Measurements from ENCODE around the gene ABHD12.

The ABHD12 gene

GRCh38 chr20:25257130-25257529 lies 133.5 kb downstream of the ABHD12 start:
- DNase-seq (ENCODE audit: low spot score), result no peak

GRCh38 chr20:25256226-25256859 lies 134.3 kb downstream of the ABHD12 start:
- DNase-seq (ENCODE audit: low spot score), result no peak

GRCh38 chr20:25254986-25255680 lies 135.5 kb downstream of the ABHD12 start:
- DNase-seq (ENCODE audit: low spot score), result peak; percentile 72

- DNase-seq (ENCODE audit: low spot score), result no peak
Measured at GRCh38 chr20:25254571-25254970, 136.1 kb downstream of the ABHD12 start.

GRCh38 chr20:25253606-25254275 lies 136.9 kb downstream of the ABHD12 start:
- DNase-seq (ENCODE audit: low spot score), result no peak

GRCh38 chr20:25252686-25253421 lies 137.8 kb downstream of the ABHD12 start:
- DNase-seq (ENCODE audit: low spot score), result no peak

GRCh38 chr20:25252230-25252651 lies 138.4 kb downstream of the ABHD12 start:
- no peak for DNase-seq (ENCODE audit: low spot score)

- no peak for DNase-seq (ENCODE audit: low spot score)
Measured at GRCh38 chr20:25251558-25251957, 139.1 kb downstream of the ABHD12 start.

GRCh38 chr20:25251019-25251418 lies 139.6 kb downstream of the ABHD12 start:
- DNase-seq (ENCODE audit: low spot score), result no peak

- no peak for DNase-seq (ENCODE audit: low spot score)
Measured at GRCh38 chr20:25250508-25250907, 140.1 kb downstream of the ABHD12 start.
